HS-5 (cell line): Measurements from ENCODE around the gene VPS37D.
A peak's percentile ranks its signal among the peaks of the same experiment; 100 is the strongest.
"Not testable (repeated sequence)": the region's sequence is repeated elsewhere in the genome, so short reads cannot be mapped to it uniquely, and the experiment has no call there.

Experiments
- DNase-seq: peaks from one replicate; pipeline ENCODE4 v3.0.0-alpha.2; 2012; ENCODE audit warnings: low read depth

The VPS37D gene

DNA sequence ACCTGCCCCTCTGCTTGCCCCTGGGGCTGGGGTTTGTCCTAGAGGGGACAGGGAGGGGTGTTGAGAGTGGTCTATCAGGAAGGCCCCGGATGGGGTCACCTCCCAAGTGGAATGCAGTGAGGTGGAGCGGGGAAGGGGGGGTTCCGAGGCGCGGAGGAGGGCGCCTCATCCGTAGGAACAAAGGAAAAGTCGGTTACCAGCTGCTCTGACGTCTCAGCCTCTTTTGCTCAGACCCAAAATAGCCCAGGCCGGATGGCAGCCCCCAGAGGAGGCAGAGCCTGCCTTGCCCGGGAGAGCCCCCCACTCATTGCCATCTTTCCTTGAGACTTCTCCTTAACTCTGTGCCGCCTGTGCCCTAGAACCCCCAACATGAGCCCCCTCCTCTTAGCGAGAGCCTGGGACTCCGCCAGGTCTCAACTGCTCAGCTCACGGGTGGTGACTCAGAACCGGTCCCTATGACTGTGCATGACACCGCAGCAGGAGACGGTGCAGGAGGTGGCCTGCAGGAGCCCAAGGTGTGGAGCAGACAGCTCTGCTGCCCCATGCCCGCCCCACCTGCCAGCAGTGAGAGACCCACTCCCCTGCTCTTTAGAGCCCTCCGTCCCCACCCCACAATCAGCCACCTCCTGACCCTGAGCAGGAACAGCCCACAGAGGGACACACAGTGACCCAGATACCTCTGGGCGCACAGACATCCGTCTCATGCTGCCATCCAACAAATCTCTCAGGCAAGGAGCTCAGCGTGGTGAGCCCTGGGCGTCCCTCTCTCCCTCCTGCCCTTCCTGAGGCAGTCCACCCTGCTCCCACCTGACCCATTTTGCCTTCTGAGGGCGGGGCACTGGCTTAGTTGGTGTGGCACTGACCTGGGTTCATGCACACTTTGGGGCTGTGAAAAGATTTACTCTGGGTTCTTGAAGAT is 38.8 kb downstream of the VPS37D start:
- DNase-seq, result no peak

DNA sequence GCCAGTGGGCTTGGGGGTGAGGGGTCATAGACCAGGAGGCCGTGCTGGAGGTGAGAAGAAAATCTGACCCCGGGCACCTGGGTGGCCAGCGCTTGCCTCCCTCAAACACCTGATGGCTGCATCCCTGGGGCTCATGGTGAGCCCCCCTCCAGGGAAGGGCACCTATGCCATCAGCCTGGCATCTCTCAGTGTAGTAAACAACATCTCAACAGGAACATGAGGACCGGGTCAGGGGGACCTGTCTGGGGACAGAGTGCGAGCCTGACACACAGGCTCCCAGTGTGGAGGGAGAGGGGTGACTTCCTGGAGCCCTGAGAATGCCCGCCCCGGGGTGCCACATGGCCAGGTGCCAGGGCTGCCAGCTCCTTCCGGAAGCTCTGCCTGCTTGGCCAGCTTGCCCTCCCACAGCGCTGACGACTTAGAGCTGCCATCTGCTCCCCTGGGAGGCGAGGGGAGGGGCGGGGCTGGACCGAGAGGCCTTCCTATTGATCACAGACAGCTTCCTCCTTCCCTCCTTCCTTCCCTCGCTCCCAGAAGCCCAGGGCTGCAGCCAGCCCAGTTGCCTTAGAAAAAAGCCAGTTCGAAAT is 39.5 kb downstream of the VPS37D start:
- no peak for DNase-seq

DNA sequence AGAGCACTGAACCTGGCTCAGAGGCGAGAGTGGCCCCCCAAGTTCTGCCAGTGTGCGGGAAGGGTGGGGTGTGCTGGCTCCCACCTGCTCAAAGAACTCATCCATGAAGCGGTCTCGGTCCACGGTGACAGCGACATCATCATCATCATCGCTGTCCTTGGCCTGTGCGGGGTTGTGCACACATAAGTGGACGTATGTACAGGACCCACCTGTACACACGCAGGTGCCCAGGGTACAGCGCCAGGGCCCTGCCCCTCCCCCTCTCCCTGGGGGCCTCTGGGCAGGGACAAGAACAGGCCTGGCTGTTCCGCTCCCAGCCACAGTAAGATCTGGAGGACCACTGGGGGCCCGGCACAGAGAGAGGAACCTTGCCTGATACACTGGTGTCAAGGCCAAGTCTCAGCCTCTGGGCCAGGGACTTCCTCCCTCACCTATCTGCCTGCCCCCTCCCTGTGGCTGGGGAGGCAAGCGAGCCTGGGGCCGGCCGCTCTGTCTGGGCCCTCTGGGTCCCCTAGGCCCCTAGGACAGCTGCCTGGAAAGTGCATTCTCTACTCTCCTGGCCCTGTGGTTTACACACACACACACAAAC is 41.4 kb downstream of the VPS37D start:
- DNase-seq, result no peak

DNA sequence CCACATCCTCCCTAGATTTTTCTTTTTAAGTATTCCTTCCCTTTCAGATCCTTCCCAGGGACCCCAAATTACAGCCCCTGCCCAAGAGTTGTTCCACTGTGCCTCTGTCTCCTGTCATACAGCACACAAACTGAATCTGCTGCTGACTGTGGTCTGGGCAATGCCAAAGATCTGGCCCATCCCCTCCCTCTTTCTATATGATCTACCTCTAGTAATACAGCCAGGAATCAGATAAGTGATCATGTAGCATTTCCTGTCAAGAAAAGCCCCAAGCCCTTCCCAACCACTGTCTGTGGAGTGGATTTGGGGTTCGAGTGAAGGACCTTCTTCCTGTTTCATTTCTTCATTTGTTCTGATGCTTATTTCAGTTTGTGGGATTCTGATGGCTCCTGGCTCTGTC is 45.1 kb downstream of the VPS37D start:
- no peak for DNase-seq

DNA sequence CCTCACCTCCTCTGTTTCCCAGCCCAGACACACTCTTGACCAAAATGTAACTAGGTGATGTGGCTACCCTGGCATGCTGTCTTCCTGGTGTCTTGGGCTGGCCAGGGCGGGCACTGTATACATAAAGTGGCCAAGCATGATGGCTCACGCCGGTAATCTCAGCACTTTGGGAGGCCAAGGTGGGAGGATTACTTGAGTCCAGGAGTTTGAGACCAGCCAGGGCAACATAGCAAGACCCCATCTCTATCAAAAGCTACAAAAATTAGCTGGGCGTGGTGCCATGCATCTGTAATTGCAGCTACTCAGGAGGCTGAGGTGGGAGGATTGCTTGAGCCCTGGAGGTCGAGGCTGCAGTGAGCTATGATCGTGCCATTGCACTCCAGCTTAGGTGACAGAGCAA is 45.7 kb downstream of the VPS37D start:
- not testable (repeated sequence) for DNase-seq

DNA sequence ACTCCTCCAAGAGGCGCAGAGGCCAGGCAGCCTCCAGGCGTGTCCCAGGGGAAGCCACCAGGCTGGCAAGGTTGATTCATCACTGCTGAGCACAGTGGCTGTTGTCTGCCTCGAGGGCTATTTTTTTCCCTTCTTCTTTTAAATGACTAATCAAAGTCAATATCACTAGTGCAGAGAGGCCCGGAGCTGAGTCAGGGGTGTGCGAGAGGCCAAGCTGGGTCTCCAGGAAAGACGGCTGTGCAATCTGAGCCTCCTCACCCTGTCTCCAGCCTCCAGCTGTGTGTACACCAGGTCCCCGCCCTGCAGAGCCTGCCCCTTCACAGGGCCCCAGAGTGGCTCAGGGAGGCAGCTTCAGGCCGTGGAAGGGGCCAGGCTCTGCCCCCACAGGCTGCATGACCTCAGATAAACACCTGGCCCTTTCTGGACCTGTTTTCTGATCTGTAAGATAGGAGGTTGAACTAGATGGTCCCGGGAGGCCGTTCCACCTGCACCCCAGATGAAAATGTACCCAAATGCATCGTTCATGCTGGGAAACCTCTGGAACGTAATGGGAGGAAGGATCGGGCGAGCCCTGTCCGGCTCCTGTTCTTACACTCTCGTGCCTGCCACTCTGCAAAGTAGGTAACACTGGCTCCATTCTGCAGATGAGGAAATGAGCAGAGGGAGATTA is 48.2 kb downstream of the VPS37D start:
- DNase-seq, result peak; percentile 97

DNA sequence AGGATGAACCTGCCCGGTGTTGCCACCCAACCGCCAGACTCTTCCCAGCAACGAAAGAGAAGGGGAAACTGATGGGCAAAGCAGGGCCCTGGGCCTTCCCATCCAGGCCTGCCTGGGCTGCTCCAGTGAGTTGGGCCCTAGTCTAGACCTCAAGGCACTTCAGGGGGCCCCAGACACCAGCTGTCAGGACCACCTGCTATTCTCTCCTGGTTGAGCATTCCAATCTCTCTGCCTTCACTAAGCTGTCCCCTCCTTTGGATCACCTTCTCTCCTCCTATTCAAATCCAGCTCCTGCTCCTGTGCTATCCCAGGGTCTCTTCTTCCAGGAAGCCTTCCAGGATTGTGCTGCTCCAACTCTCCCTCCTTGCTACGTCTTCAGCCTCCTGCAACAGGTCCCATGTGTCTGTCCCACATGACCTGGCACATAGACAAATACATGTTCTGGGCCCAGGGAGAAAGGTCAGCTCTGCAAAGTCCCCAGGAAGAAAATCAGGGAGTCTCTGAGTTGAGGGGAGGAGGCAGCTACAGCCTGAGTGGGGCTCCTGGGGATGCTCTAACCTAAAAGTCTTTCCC is 48.8 kb downstream of the VPS37D start:
- no peak for DNase-seq

DNA sequence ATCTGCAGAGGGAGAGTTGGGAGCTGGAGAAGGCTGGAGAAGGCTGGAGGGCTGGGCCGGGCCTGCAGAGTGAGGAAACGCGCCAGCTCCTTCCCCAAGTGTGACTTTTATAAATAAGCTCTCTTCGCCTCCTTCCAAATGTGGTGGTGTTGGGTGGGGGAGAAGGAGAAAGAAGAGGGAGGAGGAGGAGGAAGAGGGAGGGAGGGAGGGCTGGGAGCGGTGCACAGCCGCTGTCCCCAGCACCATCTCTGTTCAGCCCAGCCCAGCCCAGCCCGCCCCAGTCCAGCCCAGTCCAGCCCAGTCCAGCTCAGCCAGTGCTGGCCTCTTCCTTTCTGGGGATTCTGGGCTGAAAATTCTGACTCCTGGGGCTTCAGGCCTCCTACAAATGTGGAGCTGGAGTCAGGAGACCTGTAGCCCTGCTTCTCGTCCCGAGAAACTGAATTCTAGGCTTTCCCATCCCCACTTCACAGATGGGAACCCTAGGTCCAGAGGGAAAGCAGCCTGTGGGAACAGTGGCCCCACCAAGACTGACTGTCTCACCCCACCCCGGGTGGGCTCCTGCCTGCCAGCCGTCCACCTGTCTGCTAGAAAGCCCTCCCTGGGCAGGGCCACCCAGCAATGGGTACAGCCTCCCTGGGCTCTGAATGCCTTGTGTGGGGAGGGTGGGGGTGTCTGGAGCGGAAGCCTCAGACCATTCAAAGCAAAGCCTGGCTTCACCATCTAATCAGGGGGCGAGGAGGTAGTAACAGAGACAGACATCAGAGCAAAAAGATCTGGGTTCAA is 49.6 kb downstream of the VPS37D start:
- DNase-seq, result no peak

DNA sequence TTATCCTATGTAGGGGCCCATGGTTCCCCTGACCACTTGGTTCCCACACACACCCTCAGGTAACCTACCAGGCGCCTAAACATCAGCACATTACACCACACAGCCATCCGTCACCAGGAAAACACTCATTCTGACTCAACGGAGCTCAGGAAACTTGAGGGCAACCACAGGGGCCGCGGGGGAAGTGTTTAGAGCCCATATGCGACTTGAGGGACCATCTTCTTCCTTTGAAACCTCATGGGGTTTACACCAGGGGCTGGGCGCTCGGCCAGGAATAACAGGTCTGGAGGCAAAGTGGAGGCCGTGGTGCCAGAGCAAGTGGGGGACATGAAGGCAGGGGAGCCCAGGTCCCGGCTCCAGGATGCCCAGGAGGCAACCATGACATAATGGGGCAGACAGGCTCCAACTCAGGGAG is 50.4 kb downstream of the VPS37D start:
- peak; percentile 91 for DNase-seq

DNA sequence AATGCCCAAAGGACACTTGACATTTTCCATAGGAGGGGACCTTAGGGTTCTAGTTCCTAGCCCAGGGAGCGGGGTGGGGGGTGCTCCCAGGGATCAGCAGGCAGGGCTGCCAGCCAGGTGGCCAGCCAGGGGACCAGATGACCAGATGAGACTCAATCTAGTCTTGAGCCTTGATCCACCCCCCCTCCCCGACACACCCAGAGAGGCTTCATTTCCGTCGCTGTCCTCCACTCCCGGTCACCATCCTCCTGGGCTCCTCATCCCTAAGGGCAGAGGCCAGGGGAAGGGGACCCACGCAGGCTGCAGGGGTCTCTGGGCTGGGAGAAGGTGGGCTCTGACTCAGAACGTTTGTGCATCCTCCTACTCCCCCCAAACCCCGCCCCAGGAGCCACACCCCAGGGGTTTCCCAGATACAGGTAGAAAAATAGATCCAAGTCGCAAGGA is 50.8 kb downstream of the VPS37D start:
- no peak for DNase-seq

DNA sequence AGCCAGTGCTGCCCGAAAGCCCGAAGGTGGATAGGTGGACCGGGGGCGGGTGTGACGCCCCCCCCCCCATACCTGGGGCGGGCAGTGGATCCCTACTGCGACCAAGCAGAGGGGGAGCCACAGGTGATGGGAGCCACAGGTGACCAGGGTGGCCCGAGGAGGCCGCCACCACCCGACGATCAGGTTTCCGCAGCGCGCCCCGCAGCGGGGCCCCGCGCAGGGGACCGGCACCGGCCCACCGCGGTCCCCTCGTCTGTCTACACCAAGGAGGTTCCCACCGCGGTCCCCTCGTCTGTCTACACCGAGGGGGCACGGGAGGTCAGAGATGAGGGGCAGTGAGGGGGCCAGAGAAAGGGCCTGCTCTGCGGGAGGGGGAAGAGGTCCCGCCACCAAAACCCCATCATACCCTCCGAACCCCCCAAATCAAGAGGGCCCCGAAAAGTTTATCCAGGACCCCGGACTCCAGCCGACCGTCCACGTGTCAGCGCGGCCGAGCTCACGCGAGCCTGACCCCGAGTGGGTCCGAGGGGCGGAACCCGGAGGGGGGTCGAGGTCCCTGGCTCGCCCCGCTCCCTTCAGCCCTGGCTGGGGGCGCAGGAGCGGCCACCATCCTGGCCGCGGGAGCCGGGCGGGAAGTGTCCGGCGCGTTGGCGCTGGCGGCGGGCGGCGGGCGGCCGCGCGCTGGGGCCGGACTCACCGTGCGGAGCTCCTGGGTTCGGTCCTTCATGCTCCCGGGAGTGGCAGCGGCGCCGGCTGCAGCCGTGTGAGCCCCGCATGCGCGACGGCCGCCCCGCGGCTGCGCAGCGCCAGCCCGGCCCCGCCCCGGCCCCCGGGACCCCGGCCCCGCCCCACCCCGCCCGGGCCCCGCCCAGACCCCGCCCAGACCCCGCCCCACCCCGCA is 51.5 kb downstream of the VPS37D start, which contains the start of gene STX1A:
Gene STX1A (minus strand): TSS at position 765 of the 901 bp plus-strand sequence. CDS start 38 bp downstream, at position 727.
- DNase-seq, result no peak

DNA sequence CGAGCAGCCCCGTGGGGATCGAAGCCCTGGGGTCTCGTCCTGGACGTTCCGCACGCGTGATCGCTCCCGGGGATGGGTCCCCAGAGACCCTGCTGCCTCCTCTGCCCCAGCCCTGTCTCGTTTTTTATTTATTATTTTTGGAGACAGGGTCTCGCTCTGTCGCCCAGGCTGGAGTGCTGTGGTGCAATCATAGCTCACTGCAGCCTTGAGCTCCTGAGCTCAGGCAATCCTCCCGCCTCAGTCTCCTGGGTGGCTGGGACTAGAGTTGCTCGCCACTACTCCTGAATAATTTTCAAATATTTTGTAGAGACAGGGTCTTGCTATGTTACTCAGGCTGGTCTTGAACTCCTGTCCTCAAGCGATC is 52.2 kb downstream of the VPS37D start:
- no peak for DNase-seq

DNA sequence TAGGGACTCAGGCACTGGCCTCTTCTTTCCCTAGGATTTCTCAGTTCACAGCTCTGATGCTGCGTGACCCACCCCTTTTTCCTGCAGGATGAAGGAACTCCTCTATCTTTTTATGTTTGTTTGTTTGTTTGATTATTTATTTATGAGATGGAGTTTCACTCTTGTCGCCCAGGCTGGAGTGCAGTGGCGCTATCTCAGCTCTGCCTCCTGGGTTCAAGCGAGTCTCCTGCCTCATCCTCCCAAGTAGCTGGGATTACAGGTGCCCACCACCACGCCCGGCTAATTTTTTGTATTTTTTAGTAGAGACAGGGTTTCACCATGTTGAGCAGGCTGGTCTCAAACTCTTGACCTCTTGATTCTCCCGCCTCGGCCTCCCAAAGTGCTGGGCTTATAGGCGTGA is 52.8 kb downstream of the VPS37D start:
- DNase-seq, result not testable (repeated sequence)

DNA sequence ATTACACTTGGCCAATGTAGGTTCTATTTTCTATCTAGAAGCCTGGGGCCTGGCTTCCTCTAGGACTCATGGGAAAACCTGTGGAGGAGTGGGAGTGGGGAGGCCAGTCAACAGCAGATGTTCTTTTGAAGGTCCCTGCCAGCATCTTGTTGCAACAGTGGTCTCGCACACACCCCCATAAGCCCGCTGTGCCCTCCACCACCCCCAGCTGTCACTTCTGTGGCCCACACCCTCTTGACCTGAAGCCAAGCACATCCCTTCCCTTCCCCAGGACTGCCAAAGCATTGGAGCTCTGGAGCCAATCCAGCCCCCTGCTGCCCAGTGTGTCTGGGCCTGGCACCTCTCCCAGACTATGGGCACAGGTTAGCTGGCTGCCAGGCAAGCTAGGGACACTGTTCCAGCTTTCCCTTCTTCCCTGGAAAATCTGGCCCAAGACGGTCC is 53.8 kb downstream of the VPS37D start:
- no peak for DNase-seq
